ENCODE data around the gene DNAH8.

DNAH8 gene

GRCh38 chr6:38843798-38844197 lies 128.7 kb downstream of the DNAH8 start:
- no peak overlapping the region for H3K4me3 Mint-ChIP-seq
- H3K27me3 Mint-ChIP-seq = peaks cover 4% of the 10 kb centered on the region
- H3K4me1 Mint-ChIP-seq = no peaks in the 10 kb centered on the region
- DNase-seq = no peak
- CTCF ChIA-PET = interaction anchor here (0.6 kb wide), 1 partner anchor 29 kb away, joined by 3 read pairs; no protein-coding TSS in a partner anchor
- no peaks in the 10 kb centered on the region for H3K36me3 Mint-ChIP-seq
- no peaks in the 10 kb centered on the region for H3K9me3 Mint-ChIP-seq
- no peak overlapping the region for H3K27ac Mint-ChIP-seq

- DNase-seq = no peak
- no peak overlapping the region for H3K27ac Mint-ChIP-seq
- H3K4me1 Mint-ChIP-seq = no peaks in the 10 kb centered on the region
- H3K27me3 Mint-ChIP-seq = peaks cover 11% of the 10 kb centered on the region
- no peaks in the 10 kb centered on the region for H3K9me3 Mint-ChIP-seq
- no peak overlapping the region for H3K4me3 Mint-ChIP-seq
- CTCF ChIA-PET = interaction anchor here (1.6 kb wide), 1 partner anchor 457 kb away, joined by 3 read pairs; no protein-coding TSS in a partner anchor
- no peaks in the 10 kb centered on the region for H3K36me3 Mint-ChIP-seq
Measured at GRCh38 chr6:38845931-38846330, 130.8 kb downstream of the DNAH8 start.

GRCh38 chr6:38846361-38846760 lies 131.2 kb downstream of the DNAH8 start:
- no peak for DNase-seq
- Mint-ChIP-seq H3K4me1 (no peaks in the 10 kb centered on the region), H3K9me3 (no peaks in the 10 kb centered on the region), H3K4me3 (no peak overlapping the region), H3K27me3 (peaks cover 11% of the 10 kb centered on the region), H3K27ac (no peak overlapping the region), H3K36me3 (no peaks in the 10 kb centered on the region)
- CTCF ChIA-PET = interaction anchor here (1.6 kb wide), 1 partner anchor 457 kb away, joined by 3 read pairs; no protein-coding TSS in a partner anchor

- no peak for DNase-seq
- Mint-ChIP-seq H3K36me3 (no peaks in the 10 kb centered on the region), H3K4me1 (no peaks in the 10 kb centered on the region), H3K27me3 (peaks cover 11% of the 10 kb centered on the region), H3K27ac (no peak overlapping the region), H3K4me3 (no peak overlapping the region), H3K9me3 (no peaks in the 10 kb centered on the region)
- CTCF ChIA-PET = interaction anchor here (1.6 kb wide), 1 partner anchor 456 kb away, joined by 3 read pairs; no protein-coding TSS in a partner anchor
Measured at GRCh38 chr6:38846844-38847243, 131.7 kb downstream of the DNAH8 start.

GRCh38 chr6:38847497-38847896 lies 132.4 kb downstream of the DNAH8 start:
- Mint-ChIP-seq H3K36me3 (no peaks in the 10 kb centered on the region), H3K4me3 (no peak overlapping the region), H3K27ac (no peak overlapping the region), H3K4me1 (no peaks in the 10 kb centered on the region), H3K9me3 (no peaks in the 10 kb centered on the region), H3K27me3 (peaks cover 15% of the 10 kb centered on the region)
- CTCF ChIA-PET = no interaction called here
- DNase-seq = no peak

GRCh38 chr6:38848760-38849159 lies 133.6 kb downstream of the DNAH8 start:
- DNase-seq = no peak
- H3K9me3 Mint-ChIP-seq = no peaks in the 10 kb centered on the region
- H3K4me3 Mint-ChIP-seq = no peak overlapping the region
- no peaks in the 10 kb centered on the region for H3K4me1 Mint-ChIP-seq
- H3K36me3 Mint-ChIP-seq = no peaks in the 10 kb centered on the region
- CTCF ChIA-PET = no interaction called here
- no peak overlapping the region for H3K27ac Mint-ChIP-seq
- peaks cover 15% of the 10 kb centered on the region for H3K27me3 Mint-ChIP-seq

- CTCF ChIA-PET = no interaction called here
- no peak for DNase-seq
- Mint-ChIP-seq H3K27ac (no peak overlapping the region), H3K36me3 (no peaks in the 10 kb centered on the region), H3K4me3 (no peak overlapping the region), H3K27me3 (peaks cover 21% of the 10 kb centered on the region), H3K4me1 (no peaks in the 10 kb centered on the region), H3K9me3 (no peaks in the 10 kb centered on the region)
Measured at GRCh38 chr6:38852215-38852614, 137.1 kb downstream of the DNAH8 start.

- H3K4me3 Mint-ChIP-seq = no peak overlapping the region
- no peaks in the 10 kb centered on the region for H3K36me3 Mint-ChIP-seq
- DNase-seq = no peak
- no peaks in the 10 kb centered on the region for H3K9me3 Mint-ChIP-seq
- H3K27me3 Mint-ChIP-seq = peaks cover 21% of the 10 kb centered on the region
- CTCF ChIA-PET = no interaction called here
- no peaks in the 10 kb centered on the region for H3K4me1 Mint-ChIP-seq
- H3K27ac Mint-ChIP-seq = no peak overlapping the region
Measured at GRCh38 chr6:38853236-38853635, 138.1 kb downstream of the DNAH8 start.

- no peak for DNase-seq
- no peak overlapping the region for H3K27ac Mint-ChIP-seq
- no peak overlapping the region for H3K4me3 Mint-ChIP-seq
- no peaks in the 10 kb centered on the region for H3K36me3 Mint-ChIP-seq
- H3K27me3 Mint-ChIP-seq = peaks cover 14% of the 10 kb centered on the region
- CTCF ChIA-PET = no interaction called here
- H3K4me1 Mint-ChIP-seq = no peaks in the 10 kb centered on the region
- no peaks in the 10 kb centered on the region for H3K9me3 Mint-ChIP-seq
Measured at GRCh38 chr6:38856492-38856891, 141.4 kb downstream of the DNAH8 start.

GRCh38 chr6:38857815-38858214 lies 142.7 kb downstream of the DNAH8 start:
- DNase-seq = no peak
- no peaks in the 10 kb centered on the region for H3K9me3 Mint-ChIP-seq
- no peak overlapping the region for H3K27ac Mint-ChIP-seq
- CTCF ChIA-PET = interaction anchor here (1.6 kb wide), 1 partner anchor 15 kb away, joined by 6 read pairs; no protein-coding TSS in a partner anchor
- no peak overlapping the region for H3K4me3 Mint-ChIP-seq
- peaks cover 10% of the 10 kb centered on the region for H3K27me3 Mint-ChIP-seq
- no peaks in the 10 kb centered on the region for H3K36me3 Mint-ChIP-seq
- H3K4me1 Mint-ChIP-seq = no peaks in the 10 kb centered on the region

- CTCF ChIA-PET = no interaction called here
- Mint-ChIP-seq H3K27me3 (peaks cover 10% of the 10 kb centered on the region), H3K4me1 (no peaks in the 10 kb centered on the region)
Measured at GRCh38 chr6:38860041-38860440, 144.9 kb downstream of the DNAH8 start.

GRCh38 chr6:38861926-38862401 lies 146.9 kb downstream of the DNAH8 start:
- Mint-ChIP-seq H3K4me1 (no peaks in the 10 kb centered on the region), H3K4me3 (no peak overlapping the region), H3K9me3 (no peaks in the 10 kb centered on the region), H3K36me3 (no peaks in the 10 kb centered on the region), H3K27ac (no peak overlapping the region), H3K27me3 (peaks cover 4% of the 10 kb centered on the region)
- CTCF ChIA-PET = no interaction called here
- no peak for DNase-seq

More at GRCh38 chr6:38860041-38860440, 144.9 kb downstream of the DNAH8 start:
- no peak overlapping the region for H3K27ac Mint-ChIP-seq
- no peaks in the 10 kb centered on the region for H3K9me3 Mint-ChIP-seq
- no peak for DNase-seq
- H3K4me3 Mint-ChIP-seq = no peak overlapping the region
- H3K36me3 Mint-ChIP-seq = no peaks in the 10 kb centered on the region

GRCh38 chr6:38865521-38866174 lies 150.5 kb downstream of the DNAH8 start:
- Mint-ChIP-seq H3K27me3 (peaks cover 4% of the 10 kb centered on the region), H3K36me3 (no peaks in the 10 kb centered on the region), H3K4me3 (no peak overlapping the region), H3K4me1 (no peaks in the 10 kb centered on the region), H3K9me3 (no peaks in the 10 kb centered on the region), H3K27ac (no peak overlapping the region)
- no peak for DNase-seq
- CTCF ChIA-PET = no interaction called here

- CTCF ChIA-PET = interaction anchor here (1.5 kb wide), 1 partner anchor 130 kb away, joined by 3 read pairs; no protein-coding TSS in a partner anchor
- no peak for DNase-seq
- Mint-ChIP-seq H3K9me3 (no peaks in the 10 kb centered on the region), H3K4me3 (no peak overlapping the region), H3K36me3 (no peaks in the 10 kb centered on the region), H3K27ac (no peak overlapping the region), H3K27me3 (peaks cover 4% of the 10 kb centered on the region), H3K4me1 (peaks cover under 1% of the 10 kb centered on the region)
Measured at GRCh38 chr6:38867726-38868125, 152.6 kb downstream of the DNAH8 start.

All from activated naive CD4-positive, alpha-beta T cell treated with anti-CD3 and anti-CD28 coated beads, Interleukin-2, amount 10 ng/mL, durations not matched to agents 7 days and 5 days (primary cell).